ENCODE data around the gene MLH1.

GRCh38 chr3:37086918-37087317 lies 93.6 kb downstream of the MLH1 start:
- TF ChIP-seq, protein P1, sequence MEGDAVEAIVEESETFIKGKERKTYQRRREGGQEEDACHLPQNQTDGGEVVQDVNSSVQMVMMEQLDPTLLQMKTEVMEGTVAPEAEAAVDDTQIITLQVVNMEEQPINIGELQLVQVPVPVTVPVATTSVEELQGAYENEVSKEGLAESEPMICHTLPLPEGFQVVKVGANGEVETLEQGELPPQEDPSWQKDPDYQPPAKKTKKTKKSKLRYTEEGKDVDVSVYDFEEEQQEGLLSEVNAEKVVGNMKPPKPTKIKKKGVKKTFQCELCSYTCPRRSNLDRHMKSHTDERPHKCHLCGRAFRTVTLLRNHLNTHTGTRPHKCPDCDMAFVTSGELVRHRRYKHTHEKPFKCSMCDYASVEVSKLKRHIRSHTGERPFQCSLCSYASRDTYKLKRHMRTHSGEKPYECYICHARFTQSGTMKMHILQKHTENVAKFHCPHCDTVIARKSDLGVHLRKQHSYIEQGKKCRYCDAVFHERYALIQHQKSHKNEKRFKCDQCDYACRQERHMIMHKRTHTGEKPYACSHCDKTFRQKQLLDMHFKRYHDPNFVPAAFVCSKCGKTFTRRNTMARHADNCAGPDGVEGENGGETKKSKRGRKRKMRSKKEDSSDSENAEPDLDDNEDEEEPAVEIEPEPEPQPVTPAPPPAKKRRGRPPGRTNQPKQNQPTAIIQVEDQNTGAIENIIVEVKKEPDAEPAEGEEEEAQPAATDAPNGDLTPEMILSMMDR (IDR thresholded peaks at IDR 0.05 in 8 of 11, conservative IDR thresholded peaks at IDR 0.05 in 3 of 11): no peak
- TF ChIP-seq POLR2A (IDR thresholded peaks at IDR 0.05): no peak

All from spleen (tissue), 7 donors.